CD14-positive monocyte (primary cell): ENCODE data around the gene SERPINE1. TPM values are rescaled to one million over a fixed set of nuclear protein-coding genes. Genes with fewer than 3 reads are reported as not detected.

Experiments
- DNase-seq, 3 donors: peaks; one replicate each; pipeline ENCODE4 v3.0.0-alpha.2; 2011 to 2022
- H2AFZ ChIP-seq: 2 replicates; pipeline ENCODE4 v1.6.0; 2012; ENCODE audit warnings: mild to moderate bottlenecking, low read depth, low read length, inconsistent platforms; ENCODE audit not compliant: insufficient read depth, poor library complexity, severe bottlenecking
- H3K27ac ChIP-seq, 2 donors: 1 replicate in 1 of 2; 2 replicates in 1 of 2; pipeline ENCODE4 v1.5.1; 2012 to 2013; ENCODE audit warnings: low read length in 2 of 2, control low read depth in 1 of 2, inconsistent platforms in 1 of 2, low read depth in 1 of 2, mild to moderate bottlenecking in 1 of 2
- H3K27me3 ChIP-seq, 2 donors: one replicate each; pipeline versions ENCODE4 v1.6.0 to v1.6.1; 2011 to 2013; ENCODE audit warnings: low read length in 2 of 2; ENCODE audit not compliant: control insufficient read depth in 2 of 2, insufficient read depth in 2 of 2
- H3K36me3 ChIP-seq, 2 donors: replicated peaks in 1 of 2; 1 replicate in 1 of 2; 2 replicates in 1 of 2; pipeline versions ENCODE4 v1.5.1 to v1.6.1; 2012 to 2013; ENCODE audit warnings: low read length in 2 of 2, control low read depth in 1 of 2, inconsistent platforms in 1 of 2, mild to moderate bottlenecking in 1 of 2; ENCODE audit not compliant: insufficient read depth in 2 of 2, control insufficient read depth in 1 of 2
- H3K4me1 ChIP-seq, 2 donors: 1 replicate in 1 of 2; 2 replicates in 1 of 2; pipeline versions ENCODE4 v1.5.1 to v1.6.1; 2012 to 2013; ENCODE audit warnings: low read length in 2 of 2, control low read depth in 1 of 2, inconsistent platforms in 1 of 2, mild to moderate bottlenecking in 1 of 2, moderate library complexity in 1 of 2; ENCODE audit not compliant: insufficient read depth in 2 of 2, control insufficient read depth in 1 of 2
- H3K4me2 ChIP-seq: replicated peaks from 2 replicates; pipeline ENCODE3; 2012; ENCODE audit warnings: low read length, moderate library complexity, mild to moderate bottlenecking; ENCODE audit not compliant: poor library complexity, severe bottlenecking; ENCODE audit errors: extremely low read depth
- H3K4me3 ChIP-seq, 3 experiments: fragments of 200-600 bp in 1 of 3; sonication (generic) in 1 of 3; replicated peaks in 1 of 3; 1 replicate in 2 of 3; 2 replicates in 1 of 3; pipeline ENCODE4 v1.5.1; 2011 to 2013; ENCODE audit warnings: low read length in 3 of 3, mild to moderate bottlenecking in 3 of 3, control low read depth in 2 of 3, low read depth in 2 of 3, inconsistent platforms in 1 of 3, moderate library complexity in 1 of 3
- H3K79me2 ChIP-seq: 2 replicates; pipeline ENCODE4 v1.6.0; 2012; ENCODE audit warnings: mild to moderate bottlenecking, control low read depth, inconsistent platforms, low read length, moderate library complexity; ENCODE audit not compliant: insufficient read depth
- H3K9ac ChIP-seq: 2 replicates; pipeline ENCODE4 v1.6.0; 2017; ENCODE audit warnings: low read length, mild to moderate bottlenecking; ENCODE audit not compliant: insufficient read depth, poor library complexity, severe bottlenecking
- H3K9me3 ChIP-seq, 2 donors: replicated peaks in 1 of 2; 1 replicate in 1 of 2; 2 replicates in 1 of 2; pipeline versions ENCODE4 v1.5.1 to v1.6.1; 2012 to 2013; ENCODE audit warnings: low read length in 2 of 2, control low read depth in 1 of 2; ENCODE audit not compliant: control insufficient read depth in 1 of 2, insufficient read depth in 1 of 2
- H4K20me1 ChIP-seq: 2 replicates; pipeline ENCODE4 v1.6.0; 2012; ENCODE audit warnings: mild to moderate bottlenecking, low read length, control low read depth, moderate library complexity; ENCODE audit not compliant: insufficient read depth
- H3K27ac Mint-ChIP-seq, 7 donors: one replicate each; pipeline ENCODE4 v1.8.0; 2020; ENCODE audit warnings: mild to moderate bottlenecking in 7 of 7, mixed read lengths in 7 of 7, moderate library complexity in 6 of 7, inconsistent platforms in 2 of 7
- H3K27me3 Mint-ChIP-seq, 3 donors: one replicate each; pipeline ENCODE4 v1.8.0; 2021 to 2022; ENCODE audit warnings: low read depth in 3 of 3, mild to moderate bottlenecking in 3 of 3, mixed read lengths in 3 of 3, moderate library complexity in 3 of 3, inconsistent platforms in 1 of 3
- H3K36me3 Mint-ChIP-seq, 2 donors: one replicate each; pipeline ENCODE4 v1.8.0; 2020; ENCODE audit warnings: mixed read lengths in 2 of 2, inconsistent platforms in 1 of 2, mild to moderate bottlenecking in 1 of 2
- H3K4me1 Mint-ChIP-seq: one replicate; pipeline ENCODE4 v1.8.0; 2020; ENCODE audit warnings: mild to moderate bottlenecking, mixed read lengths
- H3K4me3 Mint-ChIP-seq, 2 donors: one replicate each; pipeline ENCODE4 v1.8.0; 2020; ENCODE audit warnings: mild to moderate bottlenecking in 2 of 2, mixed read lengths in 2 of 2, moderate library complexity in 1 of 2
- H3K9me3 Mint-ChIP-seq, 7 donors: one replicate each; pipeline ENCODE4 v1.8.0; 2020 to 2022; ENCODE audit warnings: mixed read lengths in 7 of 7, mild to moderate bottlenecking in 6 of 7, moderate library complexity in 6 of 7, inconsistent platforms in 2 of 7
- CTCF ChIP-seq: fragments of 200-600 bp; IDR thresholded peaks from one replicate; pipeline ENCODE4 v1.8.0; 2022; ENCODE audit warnings: antibody characterized with exemption, mild to moderate bottlenecking
- WGBS: methylation state at CpG from one replicate; pipeline ENCODE4 v1.1.5; 2013; ENCODE audit warnings: missing lambda C conversion rate; ENCODE audit not compliant: insufficient coverage; 5-methylcytosine and 5-hydroxymethylcytosine counted together
- intact Hi-C, 2 donors: fragments of 100-400 bp; cut with micrococcal nuclease; formaldehyde crosslinking; loops; one replicate each; pipeline versions ENCODE4 v1.15.0 to v1.15.1; 2023
- polyA plus RNA-seq, 3 donors: library from polyadenylated mRNA; depleted of rRNA in 1 of 3; unstranded in 2 of 3; stranded (reverse) in 1 of 3; fragments of 300-500 nt in 2 of 3; fragments of >200 nt in 1 of 3; fragmentation: Illumina TruSeq in 2 of 3; gene quantifications; 1 replicate in 2 of 3; 2 replicates in 1 of 3; pipeline ENCODE4 v1.2.3, GENCODE V29; 2012 to 2021

The SERPINE1 gene
- polyA plus RNA-seq, 3 donors = 0.07 to 0.21 (median 0.16) TPM

DNA sequence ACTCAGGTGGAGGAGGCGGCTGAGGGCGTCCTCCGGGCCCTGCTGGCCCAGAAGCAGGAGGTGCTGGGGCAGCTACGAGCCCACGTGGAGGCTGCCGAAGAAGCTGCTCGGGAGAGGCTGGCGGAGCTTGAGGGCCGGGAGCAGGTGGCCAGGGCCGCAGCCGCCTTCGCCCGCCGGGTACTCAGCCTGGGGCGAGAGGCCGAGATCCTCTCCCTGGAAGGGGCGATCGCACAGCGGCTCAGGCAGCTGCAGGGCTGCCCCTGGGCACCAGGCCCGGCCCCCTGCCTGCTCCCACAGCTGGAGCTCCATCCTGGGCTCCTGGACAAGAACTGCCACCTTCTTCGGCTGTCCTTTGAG is 38.9 kb upstream of the SERPINE1 start:
- Mint-ChIP-seq H3K9me3 (peaks cover 0 to 3% (median 0%) of the 10 kb centered on the region in 7 donors), H3K27me3 (no peaks in the 10 kb centered on the region), H3K4me1 (peaks cover 23% of the 10 kb centered on the region), H3K4me3 (no peak overlapping the region), H3K27ac (peak overlapping the region in 1 of 7 donors; percentile 74), H3K36me3 (peaks cover 46 to 51% of the 10 kb centered on the region in 2 donors)
- Histone ChIP-seq H3K4me1 (peaks cover 13 to 21% of the 10 kb centered on the region in 2 donors), H2AFZ (no peak overlapping the region), H3K27ac (no peak overlapping the region), H4K20me1 (peaks cover 49% of the 10 kb centered on the region), H3K4me2 (no peak overlapping the region), H3K36me3 (peaks cover 31 to 47% of the 10 kb centered on the region in 2 donors), H3K79me2 (peaks cover 56% of the 10 kb centered on the region), H3K9ac (no peak overlapping the region), H3K27me3 (no peaks in the 10 kb centered on the region), H3K9me3 (no peaks in the 10 kb centered on the region), H3K4me3 (no peak overlapping the region)
- WGBS = 93% methylated on average over 21 of the region's 21 CpGs
- no peak for DNase-seq
- TF ChIP-seq CTCF = no peak
- intact Hi-C loops = loop anchor here in 1 of 2 donors (10.0 kb wide), 1 partner anchor 167 kb away; no protein-coding TSS in a partner anchor

- Histone ChIP-seq H3K4me2 (no peak overlapping the region), H3K27ac (no peak overlapping the region), H3K36me3 (peaks cover 31 to 47% of the 10 kb centered on the region in 2 donors), H3K27me3 (no peaks in the 10 kb centered on the region), H3K4me3 (no peak overlapping the region), H3K9me3 (no peaks in the 10 kb centered on the region), H4K20me1 (peaks cover 53% of the 10 kb centered on the region), H2AFZ (no peak overlapping the region), H3K4me1 (peaks cover 13 to 21% of the 10 kb centered on the region in 2 donors), H3K9ac (no peak overlapping the region), H3K79me2 (peaks cover 58% of the 10 kb centered on the region)
- Mint-ChIP-seq H3K36me3 (peaks cover 46 to 51% of the 10 kb centered on the region in 2 donors), H3K4me3 (no peak overlapping the region), H3K27ac (peak overlapping the region in 2 of 7 donors; percentile 12 to 32), H3K27me3 (no peaks in the 10 kb centered on the region), H3K9me3 (peaks cover 0 to 3% (median 0%) of the 10 kb centered on the region in 7 donors), H3K4me1 (peaks cover 23% of the 10 kb centered on the region)
- no peak for TF ChIP-seq CTCF
- intact Hi-C loops = loop anchor here in 1 of 2 donors (10.0 kb wide), 1 partner anchor 166 kb away; no protein-coding TSS in a partner anchor
- whole genome bisulfite sequencing = 97% methylated on average over 41 of the region's 41 CpGs
- DNase-seq = no peak
These were observed 37.9 kb upstream of the SERPINE1 start for GRCh38 chr7:101088858-101089529.
